Neural progenitor cell (in vitro differentiated cells): ENCODE results near the gene LRRC36. TPM values are rescaled to one million over a fixed set of nuclear protein-coding genes. Genes with fewer than 3 reads are reported as not detected.

Experiments used
- DNase-seq: peaks from one replicate; pipeline ENCODE4 v3.0.0-alpha.2; 2016; ENCODE audit warnings: low spot score
- H2AFZ ChIP-seq: fragments of 200-600 bp; sonication (generic); replicated peaks from 2 replicates; pipeline ENCODE4 v1.6.1; 2016; ENCODE audit warnings: antibody characterized with exemption
- H3F3A ChIP-seq: fragments of 200-600 bp; sonication (generic); 2 replicates; pipeline ENCODE4 v1.6.1; 2016; ENCODE audit warnings: antibody characterized with exemption, low read depth
- H3K27ac ChIP-seq: fragments of 200-600 bp; sonication (generic); 2 replicates; pipeline ENCODE4 v1.5.1; 2016; ENCODE audit warnings: mild to moderate bottlenecking
- H3K27me3 ChIP-seq: fragments of 200-600 bp; sonication (generic); 2 replicates; pipeline ENCODE4 v1.6.1; 2016; ENCODE audit warnings: mild to moderate bottlenecking, moderate library complexity
- H3K36me3 ChIP-seq: fragments of 200-600 bp; sonication (generic); 2 replicates; pipeline ENCODE4 v1.5.1; 2016
- H3K4me1 ChIP-seq: fragments of 200-600 bp; sonication (generic); 2 replicates; pipeline ENCODE4 v1.6.1; 2016; ENCODE audit warnings: mixed run types
- H3K4me2 ChIP-seq: fragments of 200-600 bp; sonication (generic); 2 replicates; pipeline ENCODE4 v1.6.1; 2016
- H3K4me3 ChIP-seq: fragments of 200-600 bp; sonication (generic); 2 replicates; pipeline ENCODE4 v1.5.1; 2016
- H3K79me2 ChIP-seq: fragments of 200-600 bp; sonication (generic); 2 replicates; pipeline ENCODE4 v1.6.1; 2016; ENCODE audit warnings: low read depth
- H3K9ac ChIP-seq: fragments of 200-600 bp; sonication (generic); 2 replicates; pipeline ENCODE4 v1.6.1; 2016
- H3K9me3 ChIP-seq: fragments of 200-600 bp; sonication (generic); 2 replicates; pipeline ENCODE4 v1.5.1; 2016; ENCODE audit warnings: low read depth
- H4K20me1 ChIP-seq: fragments of 200-600 bp; sonication (generic); 2 replicates; pipeline ENCODE4 v1.6.1; 2016; ENCODE audit warnings: low read depth
- H3K27ac Mint-ChIP-seq: 3 replicates; pipeline ENCODE4 v1.8.0; 2021; ENCODE audit warnings: mixed read lengths
- H3K27me3 Mint-ChIP-seq: 2 replicates; pipeline ENCODE4 v1.8.0; 2022; ENCODE audit warnings: low read depth, mild to moderate bottlenecking, inconsistent platforms, moderate library complexity, mixed read lengths; ENCODE audit not compliant: insufficient read depth
- H3K36me3 Mint-ChIP-seq: 3 replicates; pipeline ENCODE4 v1.8.0; 2021; ENCODE audit warnings: mixed read lengths
- H3K4me1 Mint-ChIP-seq: 3 replicates; pipeline ENCODE4 v1.8.0; 2021; ENCODE audit warnings: mixed read lengths
- H3K4me3 Mint-ChIP-seq: 3 replicates; pipeline ENCODE4 v1.8.0; 2021; ENCODE audit warnings: mild to moderate bottlenecking, moderate library complexity, mixed read lengths
- H3K9me3 Mint-ChIP-seq: 3 replicates; pipeline ENCODE4 v1.8.0; 2020; ENCODE audit warnings: mixed read lengths
- CTCF ChIP-seq: fragments of 200-600 bp; sonication (generic); IDR thresholded peaks from 2 replicates; pipeline ENCODE4 v1.5.1; 2017; ENCODE audit warnings: antibody characterized with exemption, mild to moderate bottlenecking
- EZH2 ChIP-seq: fragments of 200-600 bp; sonication (generic); IDR thresholded peaks from 2 replicates; pipeline ENCODE4 v1.6.1; 2017; ENCODE audit warnings: antibody characterized with exemption, mild to moderate bottlenecking, moderate library complexity
- EZH2phosphoT487 ChIP-seq: fragments of 200-600 bp; sonication (generic); IDR thresholded peaks from 2 replicates; pipeline ENCODE4 v1.6.1; 2017; ENCODE audit warnings: antibody characterized with exemption
- total RNA-seq: library from RNA; depleted of rRNA; stranded (reverse); fragments of >200 nt; gene quantifications from 2 replicates; pipeline ENCODE4 v1.2.3, GENCODE V29; 2015; ENCODE audit warnings: low replicate concordance

Gene LRRC36
- total RNA-seq, 1 donor from 2014 or later: not detected

GRCh38 chr16:67405336-67405735, 78.7 kb downstream of the LRRC36 start:
- Histone ChIP-seq H2AFZ (no peak overlapping the region), H3K9me3 (no peaks in the 10 kb centered on the region), H3K4me1 (no peaks in the 10 kb centered on the region), H3K4me3 (no peak overlapping the region), H3K4me2 (no peak overlapping the region), H3K9ac (no peak overlapping the region), H3K27me3 (no peaks in the 10 kb centered on the region), H4K20me1 (no peaks in the 10 kb centered on the region), H3F3A (no peaks in the 10 kb centered on the region), H3K36me3 (no peaks in the 10 kb centered on the region), H3K27ac (no peak overlapping the region), H3K79me2 (no peaks in the 10 kb centered on the region)
- Mint-ChIP-seq H3K4me3 (no peak overlapping the region), H3K27me3 (peaks cover 5% of the 10 kb centered on the region), H3K9me3 (no peaks in the 10 kb centered on the region), H3K27ac (no peak overlapping the region), H3K36me3 (peaks cover 6% of the 10 kb centered on the region), H3K4me1 (peaks cover 14% of the 10 kb centered on the region)
- no peak for DNase-seq
- no peak for TF ChIP-seq CTCF
- no peak for TF ChIP-seq EZH2
- TF ChIP-seq EZH2phosphoT487: no peak

GRCh38 chr16:67406111-67406971, 79.7 kb downstream of the LRRC36 start:
- H3K27me3 Mint-ChIP-seq: peaks cover 3% of the 10 kb centered on the region
- TF ChIP-seq EZH2: no peak
- no peak for TF ChIP-seq CTCF
- TF ChIP-seq EZH2phosphoT487: no peak
- Histone ChIP-seq H3K4me2 (no peak overlapping the region), H3K36me3 (no peaks in the 10 kb centered on the region), H3K4me1 (no peaks in the 10 kb centered on the region), H3K9me3 (no peaks in the 10 kb centered on the region), H2AFZ (no peak overlapping the region), H3F3A (no peaks in the 10 kb centered on the region), H3K27me3 (no peaks in the 10 kb centered on the region), H3K27ac (no peak overlapping the region), H4K20me1 (no peaks in the 10 kb centered on the region), H3K9ac (no peak overlapping the region), H3K4me3 (no peak overlapping the region), H3K79me2 (no peaks in the 10 kb centered on the region)
- no peak for DNase-seq
- peaks cover 6% of the 10 kb centered on the region for H3K36me3 Mint-ChIP-seq
- no peaks in the 10 kb centered on the region for H3K9me3 Mint-ChIP-seq
- H3K27ac Mint-ChIP-seq: no peak overlapping the region
- H3K4me3 Mint-ChIP-seq: no peak overlapping the region
- H3K4me1 Mint-ChIP-seq: peaks cover 14% of the 10 kb centered on the region

- peaks cover 6% of the 10 kb centered on the region for H3K36me3 Mint-ChIP-seq
- Histone ChIP-seq H3K9ac (no peak overlapping the region), H3F3A (no peaks in the 10 kb centered on the region), H3K27ac (no peak overlapping the region), H3K4me2 (no peak overlapping the region), H4K20me1 (no peaks in the 10 kb centered on the region), H3K79me2 (no peaks in the 10 kb centered on the region), H3K27me3 (no peaks in the 10 kb centered on the region), H3K36me3 (no peaks in the 10 kb centered on the region), H2AFZ (no peak overlapping the region), H3K4me1 (no peaks in the 10 kb centered on the region), H3K9me3 (no peaks in the 10 kb centered on the region), H3K4me3 (no peak overlapping the region)
- DNase-seq: no peak
- H3K27me3 Mint-ChIP-seq: peaks cover 3% of the 10 kb centered on the region
- no peak overlapping the region for H3K4me3 Mint-ChIP-seq
- H3K27ac Mint-ChIP-seq: no peak overlapping the region
- no peaks in the 10 kb centered on the region for H3K9me3 Mint-ChIP-seq
- no peak for TF ChIP-seq CTCF
- no peak for TF ChIP-seq EZH2
- TF ChIP-seq EZH2phosphoT487: no peak
- H3K4me1 Mint-ChIP-seq: peaks cover 16% of the 10 kb centered on the region
These were observed 80.7 kb downstream of the LRRC36 start for GRCh38 chr16:67407176-67407787.
